Measurements from ENCODE around the gene BCAS1.

Gene BCAS1

DNA sequence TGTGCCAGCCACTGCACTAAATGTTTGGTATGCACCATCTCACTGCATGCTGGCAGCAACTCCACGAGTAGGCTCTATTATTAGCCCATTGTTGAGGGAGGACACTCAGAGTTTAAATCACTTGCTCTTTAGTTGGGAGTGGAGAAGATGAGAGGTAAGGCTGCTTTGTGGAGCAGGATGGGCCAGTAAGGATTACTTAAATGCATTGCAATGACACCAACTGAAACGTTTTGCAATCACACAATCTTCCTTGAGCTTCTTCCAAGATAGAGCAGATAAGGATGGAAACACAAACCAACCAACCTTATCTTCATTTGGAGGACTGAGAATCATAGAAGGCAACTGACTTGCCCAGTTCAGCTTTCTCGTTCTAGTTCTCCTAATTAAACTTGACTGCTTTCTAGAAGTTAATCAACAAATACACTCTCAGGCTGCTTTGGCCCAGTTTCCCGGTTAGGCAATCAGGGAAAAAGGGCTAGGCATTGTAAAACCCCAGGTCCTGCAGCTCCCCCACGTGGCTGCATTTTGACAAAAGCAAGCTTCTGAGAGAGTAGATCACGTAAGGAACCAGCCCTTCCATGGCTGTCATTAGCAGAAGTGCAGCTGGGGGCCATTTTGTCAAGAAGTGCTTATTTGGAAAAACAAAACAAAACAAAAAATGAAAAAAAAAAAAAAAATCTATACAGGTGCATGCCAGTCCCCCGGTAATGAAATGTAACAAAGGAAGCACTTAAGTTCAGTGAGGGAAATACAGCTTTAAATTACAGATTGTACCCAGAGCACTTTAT, 130.6 kb downstream of the BCAS1 start (continued):
- TF ChIP-seq, protein P1, sequence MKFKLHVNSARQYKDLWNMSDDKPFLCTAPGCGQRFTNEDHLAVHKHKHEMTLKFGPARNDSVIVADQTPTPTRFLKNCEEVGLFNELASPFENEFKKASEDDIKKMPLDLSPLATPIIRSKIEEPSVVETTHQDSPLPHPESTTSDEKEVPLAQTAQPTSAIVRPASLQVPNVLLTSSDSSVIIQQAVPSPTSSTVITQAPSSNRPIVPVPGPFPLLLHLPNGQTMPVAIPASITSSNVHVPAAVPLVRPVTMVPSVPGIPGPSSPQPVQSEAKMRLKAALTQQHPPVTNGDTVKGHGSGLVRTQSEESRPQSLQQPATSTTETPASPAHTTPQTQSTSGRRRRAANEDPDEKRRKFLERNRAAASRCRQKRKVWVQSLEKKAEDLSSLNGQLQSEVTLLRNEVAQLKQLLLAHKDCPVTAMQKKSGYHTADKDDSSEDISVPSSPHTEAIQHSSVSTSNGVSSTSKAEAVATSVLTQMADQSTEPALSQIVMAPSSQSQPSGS (tag by site-specific recombination; IDR thresholded peaks at IDR 0.05; ENCODE audit: low read depth): no peak
- TF ChIP-seq SP7 (tag by site-specific recombination; IDR thresholded peaks at IDR 0.05) (peak; percentile 49; the same call in 1 of the 2 replicates), GFI1B (tag by site-specific recombination; IDR thresholded peaks at IDR 0.05) (no peak), YY1 (tag by site-specific recombination; IDR thresholded peaks at IDR 0.05) (peak; percentile 77), HOXA7 (CRISPR knock-in tag; IDR thresholded peaks at IDR 0.05; ENCODE audit: borderline replicate concordance) (no peak), ZNF335 (tag by site-specific recombination; conservative IDR thresholded peaks at IDR 0.05) (peak; percentile 23; the same call in 1 of the 2 replicates), ZNF394 (tag by site-specific recombination; IDR thresholded peaks at IDR 0.05; ENCODE audit: borderline replicate concordance) (no peak), ZNF621 (tag by site-specific recombination; IDR thresholded peaks at IDR 0.05) (no peak), ZNF311 (tag by site-specific recombination; IDR thresholded peaks at IDR 0.05; ENCODE audit: borderline replicate concordance) (no peak), ZNF514 (tag by site-specific recombination; IDR thresholded peaks at IDR 0.05) (no peak), KLF10 (tag by site-specific recombination; IDR thresholded peaks at IDR 0.05) (peak; percentile 29; the same call in 1 of the 2 replicates), ZNF623 (tag by site-specific recombination; IDR thresholded peaks at IDR 0.05) (no peak)
- TF ChIP-seq, protein P2, sequence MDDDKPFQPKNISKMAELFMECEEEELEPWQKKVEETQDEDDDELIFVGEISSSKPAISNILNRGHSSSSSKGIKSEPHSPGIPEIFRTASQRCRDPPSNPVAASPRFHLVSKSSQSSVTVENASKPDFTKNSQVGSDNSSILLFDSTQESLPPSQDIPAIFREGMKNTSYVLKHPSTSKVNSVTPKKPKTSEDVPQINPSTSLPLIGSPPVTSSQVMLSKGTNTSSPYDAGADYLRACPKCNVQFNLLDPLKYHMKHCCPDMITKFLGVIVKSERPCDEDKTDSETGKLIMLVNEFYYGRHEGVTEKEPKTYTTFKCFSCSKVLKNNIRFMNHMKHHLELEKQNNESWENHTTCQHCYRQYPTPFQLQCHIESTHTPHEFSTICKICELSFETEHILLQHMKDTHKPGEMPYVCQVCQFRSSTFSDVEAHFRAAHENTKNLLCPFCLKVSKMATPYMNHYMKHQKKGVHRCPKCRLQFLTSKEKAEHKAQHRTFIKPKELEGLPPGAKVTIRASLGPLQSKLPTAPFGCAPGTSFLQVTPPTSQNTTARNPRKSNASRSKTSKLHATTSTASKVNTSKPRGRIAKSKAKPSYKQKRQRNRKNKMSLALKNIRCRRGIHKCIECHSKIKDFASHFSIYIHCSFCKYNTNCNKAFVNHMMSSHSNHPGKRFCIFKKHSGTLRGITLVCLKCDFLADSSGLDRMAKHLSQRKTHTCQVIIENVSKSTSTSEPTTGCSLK (tag by site-specific recombination; IDR thresholded peaks at IDR 0.05): no peak
- TF ChIP-seq, protein P3, sequence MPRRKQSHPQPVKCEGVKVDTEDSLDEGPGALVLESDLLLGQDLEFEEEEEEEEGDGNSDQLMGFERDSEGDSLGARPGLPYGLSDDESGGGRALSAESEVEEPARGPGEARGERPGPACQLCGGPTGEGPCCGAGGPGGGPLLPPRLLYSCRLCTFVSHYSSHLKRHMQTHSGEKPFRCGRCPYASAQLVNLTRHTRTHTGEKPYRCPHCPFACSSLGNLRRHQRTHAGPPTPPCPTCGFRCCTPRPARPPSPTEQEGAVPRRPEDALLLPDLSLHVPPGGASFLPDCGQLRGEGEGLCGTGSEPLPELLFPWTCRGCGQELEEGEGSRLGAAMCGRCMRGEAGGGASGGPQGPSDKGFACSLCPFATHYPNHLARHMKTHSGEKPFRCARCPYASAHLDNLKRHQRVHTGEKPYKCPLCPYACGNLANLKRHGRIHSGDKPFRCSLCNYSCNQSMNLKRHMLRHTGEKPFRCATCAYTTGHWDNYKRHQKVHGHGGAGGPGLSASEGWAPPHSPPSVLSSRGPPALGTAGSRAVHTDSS (tag by site-specific recombination; IDR thresholded peaks at IDR 0.05): no peak
- TF ChIP-seq, protein P4, sequence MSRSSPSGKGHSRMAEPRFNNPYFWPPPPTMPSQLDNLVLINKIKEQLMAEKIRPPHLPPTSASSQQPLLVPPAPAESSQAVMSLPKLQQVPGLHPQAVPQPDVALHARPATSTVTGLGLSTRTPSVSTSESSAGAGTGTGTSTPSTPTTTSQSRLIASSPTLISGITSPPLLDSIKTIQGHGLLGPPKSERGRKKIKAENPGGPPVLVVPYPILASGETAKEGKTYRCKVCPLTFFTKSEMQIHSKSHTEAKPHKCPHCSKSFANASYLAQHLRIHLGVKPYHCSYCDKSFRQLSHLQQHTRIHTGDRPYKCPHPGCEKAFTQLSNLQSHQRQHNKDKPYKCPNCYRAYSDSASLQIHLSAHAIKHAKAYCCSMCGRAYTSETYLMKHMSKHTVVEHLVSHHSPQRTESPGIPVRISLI (tag by site-specific recombination; IDR thresholded peaks at IDR 0.05): no peak
- TF ChIP-seq, protein P5, sequence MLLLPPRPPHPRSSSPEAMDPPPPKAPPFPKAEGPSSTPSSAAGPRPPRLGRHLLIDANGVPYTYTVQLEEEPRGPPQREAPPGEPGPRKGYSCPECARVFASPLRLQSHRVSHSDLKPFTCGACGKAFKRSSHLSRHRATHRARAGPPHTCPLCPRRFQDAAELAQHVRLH (tag by site-specific recombination; IDR thresholded peaks at IDR 0.05): no peak
- TF ChIP-seq, protein P6, sequence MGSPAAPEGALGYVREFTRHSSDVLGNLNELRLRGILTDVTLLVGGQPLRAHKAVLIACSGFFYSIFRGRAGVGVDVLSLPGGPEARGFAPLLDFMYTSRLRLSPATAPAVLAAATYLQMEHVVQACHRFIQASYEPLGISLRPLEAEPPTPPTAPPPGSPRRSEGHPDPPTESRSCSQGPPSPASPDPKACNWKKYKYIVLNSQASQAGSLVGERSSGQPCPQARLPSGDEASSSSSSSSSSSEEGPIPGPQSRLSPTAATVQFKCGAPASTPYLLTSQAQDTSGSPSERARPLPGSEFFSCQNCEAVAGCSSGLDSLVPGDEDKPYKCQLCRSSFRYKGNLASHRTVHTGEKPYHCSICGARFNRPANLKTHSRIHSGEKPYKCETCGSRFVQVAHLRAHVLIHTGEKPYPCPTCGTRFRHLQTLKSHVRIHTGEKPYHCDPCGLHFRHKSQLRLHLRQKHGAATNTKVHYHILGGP (tag by site-specific recombination; IDR thresholded peaks at IDR 0.05): no peak
- TF ChIP-seq, protein P7, sequence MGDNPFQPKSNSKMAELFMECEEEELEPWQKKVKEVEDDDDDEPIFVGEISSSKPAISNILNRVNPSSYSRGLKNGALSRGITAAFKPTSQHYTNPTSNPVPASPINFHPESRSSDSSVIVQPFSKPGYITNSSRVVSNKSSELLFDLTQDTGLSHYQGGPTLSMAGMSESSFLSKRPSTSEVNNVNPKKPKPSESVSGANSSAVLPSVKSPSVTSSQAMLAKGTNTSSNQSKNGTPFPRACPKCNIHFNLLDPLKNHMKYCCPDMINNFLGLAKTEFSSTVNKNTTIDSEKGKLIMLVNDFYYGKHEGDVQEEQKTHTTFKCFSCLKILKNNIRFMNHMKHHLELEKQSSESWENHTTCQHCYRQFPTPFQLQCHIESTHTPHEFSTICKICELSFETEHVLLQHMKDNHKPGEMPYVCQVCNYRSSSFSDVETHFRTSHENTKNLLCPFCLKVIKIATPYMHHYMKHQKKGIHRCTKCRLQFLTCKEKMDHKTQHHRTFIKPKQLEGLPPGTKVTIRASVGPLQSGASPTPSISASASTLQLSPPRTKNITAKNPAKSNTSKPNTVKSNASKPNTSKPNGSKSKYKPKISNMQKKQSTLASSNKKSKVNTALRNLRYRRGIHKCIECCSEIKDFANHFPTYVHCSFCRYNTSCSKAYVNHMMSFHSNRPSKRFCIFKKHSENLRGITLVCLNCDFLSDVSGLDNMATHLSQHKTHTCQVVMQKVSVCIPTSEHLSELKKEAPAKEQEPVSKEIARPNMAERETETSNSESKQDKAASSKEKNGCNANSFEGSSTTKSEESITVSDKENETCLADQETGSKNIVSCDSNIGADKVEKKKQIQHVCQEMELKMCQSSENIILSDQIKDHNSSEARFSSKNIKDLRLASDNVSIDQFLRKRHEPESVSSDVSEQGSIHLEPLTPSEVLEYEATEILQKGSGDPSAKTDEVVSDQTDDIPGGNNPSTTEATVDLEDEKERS (tag by site-specific recombination; IDR thresholded peaks at IDR 0.05): no peak
- TF ChIP-seq, protein P8, sequence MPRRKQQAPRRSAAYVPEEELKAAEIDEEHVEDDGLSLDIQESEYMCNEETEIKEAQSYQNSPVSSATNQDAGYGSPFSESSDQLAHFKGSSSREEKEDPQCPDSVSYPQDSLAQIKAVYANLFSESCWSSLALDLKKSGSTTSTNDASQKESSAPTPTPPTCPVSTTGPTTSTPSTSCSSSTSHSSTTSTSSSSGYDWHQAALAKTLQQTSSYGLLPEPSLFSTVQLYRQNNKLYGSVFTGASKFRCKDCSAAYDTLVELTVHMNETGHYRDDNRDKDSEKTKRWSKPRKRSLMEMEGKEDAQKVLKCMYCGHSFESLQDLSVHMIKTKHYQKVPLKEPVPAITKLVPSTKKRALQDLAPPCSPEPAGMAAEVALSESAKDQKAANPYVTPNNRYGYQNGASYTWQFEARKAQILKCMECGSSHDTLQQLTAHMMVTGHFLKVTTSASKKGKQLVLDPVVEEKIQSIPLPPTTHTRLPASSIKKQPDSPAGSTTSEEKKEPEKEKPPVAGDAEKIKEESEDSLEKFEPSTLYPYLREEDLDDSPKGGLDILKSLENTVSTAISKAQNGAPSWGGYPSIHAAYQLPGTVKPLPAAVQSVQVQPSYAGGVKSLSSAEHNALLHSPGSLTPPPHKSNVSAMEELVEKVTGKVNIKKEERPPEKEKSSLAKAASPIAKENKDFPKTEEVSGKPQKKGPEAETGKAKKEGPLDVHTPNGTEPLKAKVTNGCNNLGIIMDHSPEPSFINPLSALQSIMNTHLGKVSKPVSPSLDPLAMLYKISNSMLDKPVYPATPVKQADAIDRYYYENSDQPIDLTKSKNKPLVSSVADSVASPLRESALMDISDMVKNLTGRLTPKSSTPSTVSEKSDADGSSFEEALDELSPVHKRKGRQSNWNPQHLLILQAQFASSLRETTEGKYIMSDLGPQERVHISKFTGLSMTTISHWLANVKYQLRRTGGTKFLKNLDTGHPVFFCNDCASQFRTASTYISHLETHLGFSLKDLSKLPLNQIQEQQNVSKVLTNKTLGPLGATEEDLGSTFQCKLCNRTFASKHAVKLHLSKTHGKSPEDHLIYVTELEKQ (tag by site-specific recombination; IDR thresholded peaks at IDR 0.05; ENCODE audit: borderline replicate concordance): no peak

Data from HEK293 (cell line).